HT-29 (cell line): ENCODE data around the gene HDAC7. TPM values are rescaled to one million over a fixed set of nuclear protein-coding genes. Genes with fewer than 3 reads are reported as not detected.

Experiments used
- DNase-seq: peaks from one replicate; pipeline ENCODE4 v3.0.0-alpha.2; 2015; ENCODE audit warnings: low spot score
- total RNA-seq: library from RNA; depleted of rRNA; stranded (reverse); fragments of >200 nt; shearing (Covaris generic); gene quantifications from 2 replicates; pipeline ENCODE4 v1.2.3, GENCODE V29; 2014

The HDAC7 gene
- total RNA-seq, 1 experiment from 2014 or later = 51.7 TPM

- no peak for DNase-seq
Observed at GRCh38 chr12:47747596-47748506, 71.9 kb downstream of the HDAC7 start.

GRCh38 chr12:47747126-47747525, 72.6 kb downstream of the HDAC7 start:
- DNase-seq = no peak

- no peak for DNase-seq
Observed at GRCh38 chr12:47746523-47746922, 73.2 kb downstream of the HDAC7 start.

GRCh38 chr12:47746073-47746472, 73.6 kb downstream of the HDAC7 start:
- no peak for DNase-seq

- no peak for DNase-seq
Observed at GRCh38 chr12:47745485-47746041, 74.1 kb downstream of the HDAC7 start.

GRCh38 chr12:47744778-47745436, 74.8 kb downstream of the HDAC7 start:
- DNase-seq = no peak

- DNase-seq = peak; percentile 90
Observed at GRCh38 chr12:47744005-47744651, 75.6 kb downstream of the HDAC7 start.

- no peak for DNase-seq
Observed at GRCh38 chr12:47743311-47743860, 76.3 kb downstream of the HDAC7 start.

- DNase-seq = peak; percentile 80
Observed at GRCh38 chr12:47742253-47742825, 77.4 kb downstream of the HDAC7 start.

- DNase-seq = peak; percentile 84
Observed at GRCh38 chr12:47741340-47741703, 78.4 kb downstream of the HDAC7 start.

- no peak for DNase-seq
Observed at GRCh38 chr12:47740606-47741339, 78.9 kb downstream of the HDAC7 start.

- DNase-seq = no peak
Observed at GRCh38 chr12:47739979-47740378, 79.7 kb downstream of the HDAC7 start.

GRCh38 chr12:47739297-47739696, 80.4 kb downstream of the HDAC7 start:
- no peak for DNase-seq

GRCh38 chr12:47737936-47738594, 81.6 kb downstream of the HDAC7 start:
- no peak for DNase-seq

GRCh38 chr12:47736877-47737676, 82.6 kb downstream of the HDAC7 start:
- no peak for DNase-seq

GRCh38 chr12:47736216-47736615, 83.5 kb downstream of the HDAC7 start:
- no peak for DNase-seq

- DNase-seq = no peak
Observed at GRCh38 chr12:47735649-47736048, 84.1 kb downstream of the HDAC7 start.

GRCh38 chr12:47734725-47735480, 84.8 kb downstream of the HDAC7 start:
- no peak for DNase-seq

GRCh38 chr12:47733142-47733541, 86.6 kb downstream of the HDAC7 start:
- DNase-seq = no peak
